RPMI7951 (cell line): ENCODE results near the gene IFT20. TPM values are rescaled to one million over a fixed set of nuclear protein-coding genes. Genes with fewer than 3 reads are reported as not detected.
A peak's percentile ranks its signal among the peaks of the same experiment; 100 is the strongest.
"Not testable (repeated sequence)": the region's sequence is repeated elsewhere in the genome, so short reads cannot be mapped to it uniquely, and the experiment has no call there.

ENCODE experiments used
- DNase-seq: peaks from one replicate; pipeline ENCODE4 v3.0.0-alpha.2; 2012; ENCODE audit warnings: low read depth
- total RNA-seq: library from RNA; depleted of rRNA; stranded (reverse); fragments of >200 nt; shearing (Covaris generic); gene quantifications from 2 replicates; pipeline ENCODE4 v1.2.3, GENCODE V29; 2014; rRNA removed

IFT20 gene
- total RNA-seq, 1 experiment from 2014 or later = 47.7 TPM

- no peak for DNase-seq
Measured at GRCh38 chr17:28315846-28316705, 19.2 kb downstream of the IFT20 start.

- DNase-seq = no peak
Measured at GRCh38 chr17:28313841-28314240, 21.4 kb downstream of the IFT20 start.

DNA sequence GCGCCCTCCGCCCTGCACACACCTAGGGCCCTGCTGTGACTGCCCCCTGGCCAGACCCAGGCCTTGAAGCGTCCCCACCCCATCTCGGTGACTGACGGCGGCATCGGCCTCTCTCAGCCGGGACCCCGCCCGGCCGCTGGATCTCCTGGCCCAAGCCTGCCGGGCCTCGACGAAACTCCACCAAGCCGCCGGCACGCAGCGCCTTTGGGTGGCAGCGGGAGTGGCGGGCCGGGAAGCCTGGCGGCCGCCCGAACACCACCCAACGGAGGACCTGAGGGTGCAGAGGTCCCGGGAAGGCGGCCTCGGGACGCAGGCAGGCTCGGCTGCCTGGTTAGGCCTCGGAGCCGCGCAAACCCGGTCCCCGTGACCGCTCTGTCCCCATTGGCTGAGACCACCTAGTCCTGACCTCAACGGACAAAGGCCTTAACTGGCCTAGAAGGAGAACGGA is 28.3 kb downstream of the IFT20 start:
- DNase-seq = no peak

- no peak for DNase-seq
Measured at GRCh38 chr17:28298449-28298848, 36.8 kb downstream of the IFT20 start.

DNA sequence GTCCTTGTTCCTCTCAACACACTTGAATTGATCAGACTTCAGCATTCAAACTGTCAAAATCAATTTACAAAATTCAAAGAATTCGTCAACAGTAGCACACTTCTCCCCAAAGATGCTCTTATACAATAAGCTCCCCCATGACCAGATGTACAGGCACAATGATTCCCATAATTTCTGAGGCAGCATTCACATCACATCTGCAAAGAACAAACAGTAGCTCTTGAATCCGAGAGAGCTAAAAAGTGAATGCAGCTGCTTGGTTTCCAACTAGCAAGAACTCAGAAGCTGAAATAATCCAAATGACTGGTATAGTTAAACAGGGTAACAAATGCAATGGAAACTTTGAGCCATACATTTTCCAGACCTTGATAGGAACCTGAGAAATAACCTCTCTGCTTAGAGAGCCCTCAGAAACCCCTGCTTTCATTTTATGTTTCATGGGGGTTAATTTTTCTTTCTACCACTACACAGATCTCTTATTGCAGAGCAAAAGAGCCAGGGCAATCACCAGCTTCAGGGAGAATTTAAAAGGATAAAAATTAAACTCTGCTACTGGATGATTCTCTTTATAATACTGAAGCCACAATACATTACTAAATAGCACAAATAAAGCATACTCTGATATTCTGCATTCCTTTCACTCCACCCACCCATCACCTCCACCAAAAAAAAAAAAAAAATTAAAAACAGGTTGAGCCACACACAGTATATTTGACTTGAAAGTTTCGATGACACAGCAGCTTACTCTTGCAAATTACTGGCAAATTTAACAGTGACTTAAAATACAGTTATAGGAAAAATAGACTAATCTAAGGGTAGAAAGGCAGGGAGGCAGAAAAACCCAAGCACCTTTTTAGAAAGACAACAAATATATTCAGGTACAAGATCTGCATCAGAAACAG is 39.3 kb downstream of the IFT20 start:
- no peak for DNase-seq

DNA sequence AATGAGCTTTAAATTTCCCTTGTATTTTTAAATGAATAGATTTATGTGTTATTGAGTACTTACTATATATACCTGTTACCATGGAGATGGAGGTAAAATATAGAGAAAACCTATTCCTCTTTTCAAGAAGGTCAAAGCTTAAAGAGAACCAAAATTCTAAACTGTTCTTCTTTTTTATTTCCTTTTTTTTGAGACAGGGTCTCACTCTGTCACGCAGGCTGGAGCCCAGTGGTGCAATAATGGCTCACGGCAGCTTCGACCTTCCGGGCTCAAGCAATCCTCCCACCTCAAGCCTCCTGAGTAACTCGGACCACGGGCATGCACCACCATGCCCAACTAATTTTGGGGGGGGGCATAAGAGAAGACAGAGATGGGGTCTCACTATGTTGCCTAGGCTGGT is 41.3 kb downstream of the IFT20 start:
- DNase-seq = no peak

DNA sequence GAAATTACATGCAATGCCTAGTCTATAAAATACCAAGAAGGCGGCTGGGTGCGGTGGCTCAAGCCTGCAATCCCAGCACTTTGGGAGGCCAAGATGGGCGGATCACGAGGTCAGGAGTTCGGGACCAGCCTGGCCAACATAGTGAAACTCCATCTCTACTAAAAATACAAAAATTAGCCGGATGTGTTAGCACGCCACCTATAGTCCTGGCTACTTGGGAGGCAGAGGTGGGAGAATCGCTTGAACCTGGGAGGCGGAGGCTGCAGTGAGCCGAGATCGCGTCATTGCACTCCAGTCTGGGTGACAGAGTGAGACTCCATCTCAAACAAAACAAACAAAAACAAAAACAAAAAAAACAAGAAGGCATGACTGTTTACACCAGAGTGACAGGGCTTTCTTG is 42.4 kb downstream of the IFT20 start:
- DNase-seq = not testable (repeated sequence)

DNA sequence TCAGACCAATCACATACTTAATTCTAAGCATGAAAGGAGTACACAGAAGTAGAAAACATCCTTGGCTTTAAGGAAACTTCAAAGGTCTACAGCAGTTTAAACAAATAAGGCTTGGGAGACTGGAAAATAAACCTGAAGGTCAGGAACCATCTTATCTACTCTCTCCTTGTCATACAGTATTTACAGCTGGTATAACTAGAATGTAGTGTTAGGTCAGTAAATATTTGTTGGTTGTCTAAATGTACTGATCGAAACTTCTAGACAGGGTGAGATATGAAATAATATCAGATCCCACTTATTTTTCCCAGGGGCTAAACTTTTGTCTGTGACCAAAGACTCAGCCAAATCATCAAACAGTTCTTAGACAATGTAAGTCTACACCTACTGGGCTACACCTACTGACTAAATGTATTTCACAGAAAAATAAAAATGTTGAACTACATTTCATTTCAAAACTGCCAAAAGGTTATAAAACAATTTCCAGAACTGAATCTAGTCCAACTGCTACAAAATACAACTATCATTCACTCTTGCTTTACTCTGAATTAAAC is 43.4 kb downstream of the IFT20 start:
- no peak for DNase-seq

DNA sequence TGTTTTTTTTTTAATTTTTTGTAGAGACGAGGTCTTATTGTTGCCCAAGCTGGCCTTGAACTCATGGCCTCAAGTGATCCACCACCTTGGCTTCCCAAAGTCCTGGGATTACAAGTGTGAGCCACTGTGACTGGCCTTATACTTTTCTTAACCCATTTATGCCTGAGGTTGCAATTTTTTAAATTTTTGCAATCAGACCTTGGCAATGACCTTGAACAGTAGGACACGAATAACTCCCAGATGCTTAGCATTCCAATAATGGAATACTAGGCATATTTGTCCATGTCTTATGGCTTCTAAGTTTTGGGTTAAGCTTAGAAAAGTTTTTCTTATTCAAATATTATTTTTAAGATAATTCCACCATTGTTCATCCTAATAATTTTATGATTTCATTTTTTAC is 44.6 kb downstream of the IFT20 start:
- DNase-seq = no peak

DNA sequence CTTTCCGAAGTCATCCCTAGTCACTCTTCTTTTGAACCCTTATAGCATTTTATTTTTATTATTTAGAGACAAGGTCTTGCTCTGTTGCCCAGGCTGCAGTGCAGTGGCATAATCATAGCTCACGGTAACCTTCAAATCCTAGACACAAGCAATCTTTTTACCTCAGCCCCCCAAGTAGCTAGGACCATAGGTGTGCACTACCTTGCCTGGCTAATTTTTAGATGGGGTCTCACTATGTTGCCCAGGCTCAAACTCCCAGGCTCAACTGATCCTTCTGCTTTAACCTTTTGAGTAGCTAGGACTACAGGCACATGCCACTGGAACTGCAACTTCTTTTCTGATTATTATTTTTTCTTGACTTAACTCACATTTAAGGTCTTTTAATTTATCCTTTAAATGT is 49.3 kb downstream of the IFT20 start:
- no peak for DNase-seq

DNA sequence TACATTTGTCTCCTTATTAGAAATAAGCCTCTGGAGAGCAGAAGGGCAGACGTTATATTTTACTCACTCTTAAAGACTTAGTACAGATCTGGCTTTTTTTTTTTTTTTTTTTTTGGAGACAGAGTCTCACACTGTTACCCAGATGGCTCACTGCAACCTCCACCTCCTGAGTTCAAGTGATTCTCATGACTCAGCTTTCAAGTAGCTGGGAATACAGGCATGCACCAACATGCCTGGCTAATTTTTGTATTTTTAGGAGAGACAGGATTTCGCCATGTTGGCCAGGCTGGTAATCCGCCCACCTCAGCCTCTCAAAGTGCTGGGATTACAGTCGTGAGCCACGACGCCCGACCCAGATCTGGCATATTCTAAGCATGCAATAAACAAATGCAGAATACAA is 52.7 kb downstream of the IFT20 start:
- DNase-seq = peak; percentile 67

DNA sequence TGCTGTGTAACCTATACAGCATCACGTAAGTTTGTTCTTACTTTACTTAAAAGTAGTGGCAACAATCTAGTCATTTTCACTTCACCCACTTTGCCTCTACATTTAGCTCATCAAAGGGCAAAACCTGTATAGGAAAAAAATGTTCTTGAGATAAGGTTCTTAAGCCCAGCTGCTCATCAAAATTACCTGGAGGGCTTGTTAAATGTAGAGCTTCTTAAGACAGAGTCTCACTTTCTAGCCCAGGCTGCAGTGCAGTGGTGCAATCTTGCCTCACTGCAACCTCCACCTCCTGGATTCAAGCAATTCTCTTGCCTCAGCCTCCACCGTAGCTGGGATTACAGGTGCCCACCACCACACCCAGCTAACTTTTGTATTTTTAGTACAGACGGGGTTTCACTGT is 54.4 kb downstream of the IFT20 start:
- no peak for DNase-seq

GRCh38 chr17:28279411-28279810 is 55.9 kb downstream of the IFT20 start:
- DNase-seq = no peak

Other genes with a start within 250 kb of the IFT20 start
- gene TMEM97, start 16.3 kb downstream of the IFT20 start, total RNA-seq = 23.1 and 27.9 TPM in 2 replicates
- 25.7 and 30.5 TPM in 2 replicates for gene TNFAIP1, start 289 bp upstream of the IFT20 start, total RNA-seq
- 79.6 and 91.8 TPM in 2 replicates for gene POLDIP2, start 22.1 kb upstream of the IFT20 start, total RNA-seq
- gene SEBOX, start 29.7 kb upstream of the IFT20 start, total RNA-seq = not detected in 2 replicates
- 0.10 and 0.60 TPM in 2 replicates for gene VTN, start 34.8 kb upstream of the IFT20 start, total RNA-seq
- 6.9 and 9.0 TPM in 2 replicates for gene SARM1, start 36.2 kb upstream of the IFT20 start, total RNA-seq
- 1.4 and 2.1 TPM in 2 replicates for gene SLC46A1, start 70.7 kb upstream of the IFT20 start, total RNA-seq
- gene SLC13A2, start 138.2 kb upstream of the IFT20 start, total RNA-seq = not detected in 2 replicates
- not detected in 2 replicates for gene FOXN1, start 170.9 kb upstream of the IFT20 start, total RNA-seq
- 21.7 and 24.7 TPM in 2 replicates for gene UNC119, start 217.2 kb upstream of the IFT20 start, total RNA-seq
- 55.5 and 58.8 TPM in 2 replicates for gene PIGS, start 236.1 kb upstream of the IFT20 start, total RNA-seq
- gene ALDOC, start 241.4 kb upstream of the IFT20 start, total RNA-seq = 64.2 and 96.5 TPM in 2 replicates